Stimulated activated CD8-positive, alpha-beta memory T cell treated with anti-CD3 and anti-CD28 coated beads, Interleukin-7, amount 100 ng/mL, for 1 hour (primary cell): ENCODE data around the gene ADSS1.

ENCODE experiments used
- DNase-seq, 2 donors: peaks; one replicate each; pipeline ENCODE4 v3.0.0-alpha.2; 2020; ENCODE audit warnings: low read depth in 2 of 2

ADSS1 gene

GRCh38 chr14:104723651-104724406 lies at the start of gene ADSS1:
Gene ADSS1, plus strand, starts transcription at chr14:104724229. Its CDS starts 42 bp downstream, at chr14:104724271.
- peak; percentile 25 to 27 for DNase-seq

DNA sequence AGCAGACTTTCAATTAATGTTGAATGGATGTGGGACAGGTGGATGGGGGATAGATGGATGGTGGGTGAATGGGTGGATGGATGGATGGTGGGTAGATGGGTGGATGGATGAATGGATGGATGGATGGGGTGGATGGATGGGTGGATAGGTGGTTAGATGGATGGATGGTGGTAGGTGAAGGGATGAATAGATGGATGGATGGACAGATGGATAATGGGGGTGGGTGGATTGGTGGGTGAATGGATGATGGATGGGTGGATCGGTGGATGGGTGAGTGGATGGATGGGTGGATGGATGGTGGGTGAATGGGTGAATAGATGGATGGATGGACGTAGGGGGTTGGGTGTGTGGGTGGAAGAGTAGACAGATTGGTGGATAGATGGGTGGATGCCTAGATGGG lies 48.6 kb upstream of the ADSS1 start:
- no peak for DNase-seq

GRCh38 chr14:104676130-104676693 lies 47.8 kb upstream of the ADSS1 start:
- no peak for DNase-seq

DNA sequence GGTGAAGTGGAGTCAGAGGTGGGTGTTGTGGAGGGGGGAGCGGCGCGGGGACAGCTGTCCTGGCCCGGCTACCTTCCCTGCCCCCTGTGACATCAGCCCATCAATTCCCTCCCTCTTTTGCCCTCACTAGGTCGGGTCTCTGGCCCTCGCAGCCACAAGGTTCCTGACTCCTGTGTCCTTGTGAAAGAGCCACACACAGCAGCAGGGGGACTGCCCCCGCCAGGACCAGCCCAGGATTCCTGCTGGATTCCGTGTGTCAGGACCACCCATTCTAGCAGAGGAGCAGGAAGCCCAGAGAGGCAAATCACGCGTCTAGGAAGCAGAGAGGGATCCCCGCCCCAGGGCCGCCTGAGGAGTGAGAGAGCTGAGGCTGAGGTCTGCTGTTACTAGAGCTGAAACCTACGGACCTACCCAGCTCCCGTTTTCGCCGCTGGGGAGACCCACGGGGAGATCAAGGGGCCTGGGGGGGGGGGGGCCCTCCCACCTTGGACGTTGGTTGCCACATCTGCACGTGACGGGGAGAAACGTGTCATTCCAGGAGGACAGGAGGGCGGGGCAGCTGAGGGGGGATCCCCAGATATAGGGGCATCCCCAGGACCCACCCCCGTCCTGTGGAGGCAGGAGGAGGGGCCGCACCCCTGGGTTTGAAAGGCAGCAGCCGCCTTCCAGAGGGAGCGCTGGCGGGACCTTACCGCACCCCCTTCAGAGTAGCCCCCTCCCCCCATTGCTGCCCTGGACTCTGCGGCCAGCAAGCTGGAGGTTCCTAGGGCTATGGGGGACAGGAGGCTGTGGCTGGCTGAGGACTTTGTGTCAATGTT lies 47.1 kb upstream of the ADSS1 start:
- DNase-seq: no peak

GRCh38 chr14:104677512-104678332 lies 46.3 kb upstream of the ADSS1 start:
- peak; percentile 34 to 42 for DNase-seq

- DNase-seq: no peak
Measured at GRCh38 chr14:104678346-104678745, 45.7 kb upstream of the ADSS1 start.

GRCh38 chr14:104678901-104679705 lies 44.9 kb upstream of the ADSS1 start:
- DNase-seq: no peak

GRCh38 chr14:104680056-104680805 lies 43.8 kb upstream of the ADSS1 start:
- DNase-seq: no peak

DNA sequence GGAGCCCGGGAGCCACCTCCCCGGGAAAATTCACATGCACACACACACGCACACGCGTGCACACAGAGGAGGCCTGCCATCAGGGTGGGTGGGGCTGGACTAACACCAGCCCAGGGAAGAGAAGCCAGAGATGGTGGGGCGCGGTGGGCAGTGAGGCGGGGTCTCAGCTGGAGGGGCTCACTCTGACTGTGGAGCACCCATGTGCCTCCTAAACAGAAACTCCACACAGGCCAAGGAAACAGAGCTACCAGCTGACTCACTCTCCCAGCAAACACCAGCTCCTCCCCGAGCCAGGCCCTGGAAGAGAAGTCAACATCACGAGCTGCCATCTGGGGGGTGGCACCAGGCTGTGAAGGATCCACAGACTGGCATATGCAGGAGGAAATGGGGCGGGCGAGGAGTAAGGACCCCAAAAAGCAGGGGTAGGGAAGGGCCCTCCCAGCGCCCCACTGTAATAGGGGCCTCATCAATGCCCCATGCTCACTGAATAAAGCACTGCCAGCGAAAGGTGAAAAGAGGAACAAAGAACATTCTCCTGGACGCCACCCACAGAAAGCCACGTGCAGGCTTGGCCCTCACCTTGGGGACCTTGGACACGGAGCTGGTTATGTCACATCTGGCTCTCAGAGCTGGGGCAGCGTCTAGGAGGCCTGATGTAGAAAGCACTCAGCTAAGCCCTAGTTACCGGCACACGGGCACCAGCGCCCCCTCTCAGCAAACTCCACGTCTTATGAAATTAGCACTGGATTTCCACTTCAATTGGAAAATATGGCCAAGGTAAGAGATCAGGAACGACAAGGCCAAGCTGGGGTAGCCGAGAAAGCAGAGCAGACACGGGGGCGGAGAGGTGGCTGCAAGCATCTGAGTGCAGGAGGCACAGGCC lies 43.0 kb upstream of the ADSS1 start:
- DNase-seq: no peak

- DNase-seq: no peak
Measured at GRCh38 chr14:104681689-104682074, 42.3 kb upstream of the ADSS1 start.

- no peak for DNase-seq
Measured at GRCh38 chr14:104682107-104682593, 41.9 kb upstream of the ADSS1 start.

- no peak for DNase-seq
Measured at GRCh38 chr14:104683653-104684448, 40.2 kb upstream of the ADSS1 start.

DNA sequence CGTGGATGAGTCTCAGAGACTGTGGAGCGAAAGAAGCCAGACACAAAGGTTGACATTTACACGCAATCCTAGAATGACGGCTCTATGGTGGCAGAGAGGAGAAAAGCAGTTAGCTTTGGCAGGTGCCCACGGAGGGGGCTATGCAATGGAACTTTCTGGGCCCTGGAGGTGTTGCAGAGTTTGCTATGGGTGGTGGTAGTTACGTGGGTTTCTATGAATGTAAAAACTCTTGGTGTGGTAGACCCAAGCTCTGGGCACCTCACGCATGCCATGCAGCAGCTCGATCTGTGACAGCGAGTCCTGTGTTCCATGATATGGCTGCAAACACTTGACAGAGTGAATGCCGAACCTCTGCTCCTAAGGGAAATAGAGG lies 39.6 kb upstream of the ADSS1 start:
- DNase-seq: no peak

DNA sequence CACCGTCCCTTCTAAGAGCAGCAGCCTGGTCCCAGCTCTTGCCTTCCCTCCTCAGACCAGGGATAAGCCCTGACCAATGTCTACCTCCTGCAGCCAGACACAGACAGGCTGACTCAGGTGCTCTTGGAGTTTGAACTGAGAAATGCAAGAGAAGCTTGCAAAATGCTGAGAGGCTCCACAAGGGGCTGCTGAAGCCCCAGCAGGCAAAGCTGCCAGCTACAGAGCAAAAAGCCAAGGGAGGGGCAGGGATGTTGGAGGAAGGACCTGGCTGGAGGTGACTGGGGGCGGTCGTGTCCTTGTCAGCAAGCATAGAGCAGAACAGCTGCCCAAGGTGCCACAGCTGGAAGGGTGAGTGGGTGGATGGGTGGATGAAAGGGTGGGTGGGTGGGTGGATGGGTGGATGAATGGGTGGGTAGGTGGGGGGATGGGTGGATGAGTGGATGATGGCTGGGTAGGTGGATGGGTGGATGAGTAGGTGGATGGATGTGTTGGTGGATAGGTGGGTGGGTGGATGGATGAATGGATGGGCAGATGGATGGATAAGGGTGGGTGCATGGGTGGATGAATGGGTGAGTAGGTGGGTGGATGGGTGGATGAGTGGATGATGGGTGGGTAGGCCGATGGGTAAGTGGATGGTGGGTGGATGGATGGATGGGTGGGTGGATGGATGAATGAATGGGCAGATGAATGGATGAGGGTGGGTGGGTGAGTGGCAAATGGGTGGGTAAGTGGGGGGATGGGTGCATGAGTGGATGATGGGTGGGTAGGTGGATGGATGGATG lies 38.6 kb upstream of the ADSS1 start:
- DNase-seq: no peak

DNA sequence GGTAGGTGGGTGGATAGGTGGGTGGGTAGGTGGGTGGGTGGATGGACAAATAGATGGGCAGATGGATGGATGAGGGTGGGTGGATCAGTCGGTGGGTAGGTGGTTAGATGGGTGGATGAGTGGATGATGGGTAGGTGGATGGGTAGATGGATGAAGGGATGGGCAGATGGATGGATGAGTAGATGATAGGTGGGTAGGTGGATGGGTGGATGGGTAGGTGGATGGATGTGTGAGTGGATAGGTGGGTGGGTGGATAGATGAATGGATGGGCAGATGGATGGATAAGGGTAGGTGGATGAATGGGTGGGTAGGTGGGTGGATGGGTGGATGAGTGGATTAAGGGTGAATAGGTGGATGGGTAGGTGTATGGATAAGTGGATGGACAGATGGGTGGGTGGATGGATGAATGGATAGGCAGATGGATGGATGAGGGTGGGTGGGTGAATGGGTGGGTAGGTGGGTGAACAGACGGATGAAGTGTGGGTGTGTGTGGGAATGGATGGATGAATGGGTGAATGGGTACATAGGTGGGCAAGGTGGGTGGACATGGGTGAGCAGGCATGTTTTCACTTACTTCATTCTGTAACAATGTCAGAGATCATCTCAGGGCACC lies 37.9 kb upstream of the ADSS1 start:
- DNase-seq: no peak

DNA sequence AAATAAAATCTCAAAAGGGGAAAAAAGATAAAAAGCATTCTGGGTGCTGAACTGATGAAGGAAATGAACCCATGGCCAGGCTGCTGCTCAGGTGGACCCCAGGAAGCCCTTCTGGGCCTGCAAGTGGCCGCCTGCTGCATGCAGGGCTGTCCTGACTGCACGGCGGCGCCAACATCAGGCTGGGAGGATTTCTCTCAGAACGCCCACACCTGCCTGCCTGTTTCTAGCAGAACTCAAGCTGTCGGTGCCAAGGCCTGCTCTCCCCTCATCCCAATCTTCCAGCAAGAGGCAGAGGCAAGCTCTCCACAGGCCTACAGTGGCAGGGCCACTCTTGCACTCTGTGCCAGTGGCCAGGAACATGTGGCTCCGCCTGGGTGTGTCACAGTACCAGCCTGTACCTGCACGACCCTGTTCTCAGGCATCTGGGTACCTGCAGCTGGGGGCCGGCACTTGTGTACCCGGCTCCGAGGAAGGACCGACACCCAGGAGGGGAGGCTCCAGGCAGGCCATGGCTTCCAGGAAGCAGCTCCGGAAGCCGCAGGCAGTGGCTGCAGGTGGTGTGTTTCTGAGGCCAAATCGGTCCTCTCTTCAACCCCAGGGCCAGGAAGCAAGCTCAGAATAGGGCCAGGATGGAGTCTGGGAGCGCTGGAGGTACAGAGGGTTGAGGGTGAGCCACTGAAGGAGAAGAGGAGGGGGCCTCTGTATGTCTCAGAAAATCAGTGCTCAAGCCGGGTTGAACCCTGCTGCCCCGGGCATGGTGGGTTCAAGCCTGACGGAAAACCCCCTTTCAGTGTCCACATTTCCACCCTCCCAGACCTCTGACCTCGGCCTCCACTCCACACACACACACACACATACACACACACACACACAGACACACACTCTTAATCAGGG lies 37.2 kb upstream of the ADSS1 start:
- DNase-seq: no peak
